K562 (cell line): Measurements from ENCODE around the gene POLA1.
"Not testable (repeated sequence)": the region's sequence is repeated elsewhere in the genome, so short reads cannot be mapped to it uniquely, and the experiment has no call there.

Source experiments
- CBFB ChIP-seq: sonication (generic); formaldehyde crosslinking; IDR thresholded peaks from 2 replicates; pipeline ENCODE4 v1.4.0; 2020; ENCODE audit warnings: mild to moderate bottlenecking, missing genetic modification reagents
- CTCF ChIP-seq, 3 experiments: IDR thresholded peaks in 2 of 3; conservative IDR thresholded peaks in 1 of 3; 2 replicates each; pipeline ENCODE4 v1.5.1; 2011 to 2012; ENCODE audit warnings: low read length in 3 of 3, mild to moderate bottlenecking in 3 of 3, control low read depth in 2 of 3, improper control_type of control experiment in 1 of 3, inconsistent platforms in 1 of 3, low read depth in 1 of 3, mixed read lengths in 1 of 3, moderate library complexity in 1 of 3; ENCODE audit not compliant: insufficient read depth in 2 of 3
- E2F6 ChIP-seq, 2 experiments: IDR thresholded peaks; 2 replicates each; pipeline ENCODE4 v1.6.1; 2011; ENCODE audit warnings: borderline replicate concordance in 1 of 2, control low read depth in 1 of 2, low read depth in 1 of 2, low read length in 1 of 2, mild to moderate bottlenecking in 1 of 2, mixed read lengths in 1 of 2, moderate library complexity in 1 of 2; ENCODE audit not compliant: insufficient read depth in 1 of 2, insufficient read length in 1 of 2, poor library complexity in 1 of 2, severe bottlenecking in 1 of 2; ENCODE audit errors: extremely low read depth in 1 of 2
- MEF2D ChIP-seq: conservative IDR thresholded peaks from 2 replicates; pipeline ENCODE4 v1.6.1; 2016; ENCODE audit warnings: low read depth, missing genetic modification characterization, missing compliant biosample characterization
- PHF21A ChIP-seq: fragments of 450-650 bp; IDR thresholded peaks from 2 replicates; pipeline ENCODE4 v1.6.1; 2017; ENCODE audit warnings: low read depth, borderline replicate concordance
- PRMT5 ChIP-seq: sonication (generic); formaldehyde crosslinking; IDR thresholded peaks from 2 replicates; pipeline ENCODE4 v1.5.0; 2020; ENCODE audit warnings: missing genetic modification reagents

GRCh38 chrX:24819807-24820206, 126.1 kb downstream of the POLA1 start:
- TF ChIP-seq PHF21A; MEF2D (tag); PRMT5 (CRISPR knock-in tag); CTCF (IDR thresholded peaks at IDR 0.05 in 2 of 3, conservative IDR thresholded peaks at IDR 0.05 in 1 of 3; ENCODE audit: insufficient read depth in 2 of 3, low read depth in 1 of 3, low read length in 3 of 3); CBFB (CRISPR knock-in tag); E2F6 (IDR thresholded peaks at IDR 0.05; ENCODE audit: borderline replicate concordance in 1 of 2, extremely low read depth in 1 of 2, insufficient read depth in 1 of 2, insufficient read length in 1 of 2, low read depth in 1 of 2, low read length in 1 of 2, poor library complexity in 1 of 2, severe bottlenecking in 1 of 2): not testable (repeated sequence)
